Liver (tissue), 9 donors: ENCODE measurements around the gene PDE1C. TPM values are rescaled to one million over a fixed set of nuclear protein-coding genes. Genes with fewer than 3 reads are reported as not detected.

Source experiments
- DNase-seq: peaks from one replicate; pipeline ENCODE4 v3.0.0-alpha.2; 2017; ENCODE audit warnings: low spot score
- H3K27ac ChIP-seq, 2 donors: one replicate each; pipeline ENCODE4 v1.7.0; 2013; ENCODE audit warnings: inconsistent platforms in 2 of 2, low read length in 2 of 2, control low read depth in 1 of 2, low read depth in 1 of 2, mild to moderate bottlenecking in 1 of 2
- H3K27me3 ChIP-seq, 4 donors: one replicate each; pipeline versions ENCODE4 v1.6.1 to v1.7.0; 2013; ENCODE audit warnings: low read length in 3 of 4, inconsistent platforms in 1 of 4, mild to moderate bottlenecking in 1 of 4, moderate library complexity in 1 of 4; ENCODE audit not compliant: control insufficient read depth in 4 of 4, insufficient read depth in 4 of 4
- H3K36me3 ChIP-seq, 4 donors: one replicate each; pipeline versions ENCODE4 v1.6.1 to v1.7.0; 2013; ENCODE audit warnings: low read length in 3 of 4, mild to moderate bottlenecking in 3 of 4, low read depth in 1 of 4, moderate library complexity in 1 of 4; ENCODE audit not compliant: control insufficient read depth in 4 of 4, insufficient read depth in 3 of 4
- H3K4me1 ChIP-seq, 4 donors: one replicate each; pipeline versions ENCODE4 v1.6.1 to v1.7.0; 2013; ENCODE audit warnings: low read length in 3 of 4, mild to moderate bottlenecking in 3 of 4, moderate library complexity in 1 of 4; ENCODE audit not compliant: control insufficient read depth in 4 of 4, insufficient read depth in 4 of 4
- H3K4me3 ChIP-seq, 3 donors: one replicate each; pipeline versions ENCODE4 v1.6.1 to v1.7.0; 2013; ENCODE audit warnings: low read length in 3 of 3, control low read depth in 1 of 3, low read depth in 1 of 3, mild to moderate bottlenecking in 1 of 3
- H3K9ac ChIP-seq, 2 donors: one replicate each; pipeline ENCODE4 v1.7.0; 2013; ENCODE audit warnings: low read length in 2 of 2, mild to moderate bottlenecking in 2 of 2, moderate library complexity in 2 of 2, control low read depth in 1 of 2, low read depth in 1 of 2
- H3K9me3 ChIP-seq, 4 donors: one replicate each; pipeline versions ENCODE4 v1.6.1 to v1.7.0; 2013; ENCODE audit warnings: low read length in 3 of 4; ENCODE audit not compliant: control insufficient read depth in 4 of 4
- EGR1 ChIP-seq, 2 donors: IDR thresholded peaks; 2 replicates each; pipeline ENCODE4 v1.6.1; 2016 to 2018; ENCODE audit warnings: antibody characterized with exemption in 2 of 2, low read depth in 2 of 2
- FOXA1 ChIP-seq: IDR thresholded peaks from 2 replicates; pipeline ENCODE4 v1.6.1; 2016; ENCODE audit warnings: antibody characterized with exemption
- FOXA2 ChIP-seq: IDR thresholded peaks from 2 replicates; pipeline ENCODE4 v1.6.1; 2016; ENCODE audit warnings: antibody characterized with exemption
- GABPA ChIP-seq, 2 donors: IDR thresholded peaks in 1 of 2; conservative IDR thresholded peaks in 1 of 2; 2 replicates each; pipeline ENCODE4 v1.6.1; 2016; ENCODE audit warnings: antibody characterized with exemption in 2 of 2, mild to moderate bottlenecking in 1 of 2, moderate library complexity in 1 of 2
- HNF4A ChIP-seq, 2 donors: conservative IDR thresholded peaks; 2 replicates each; pipeline ENCODE4 v1.6.1; 2016; ENCODE audit warnings: antibody characterized with exemption in 2 of 2, mild to moderate bottlenecking in 2 of 2
- HNF4G ChIP-seq: IDR thresholded peaks from 2 replicates; pipeline ENCODE4 v1.6.1; 2016; ENCODE audit warnings: antibody characterized with exemption
- JUND ChIP-seq, 2 donors: IDR thresholded peaks; 2 replicates each; pipeline ENCODE4 v1.6.1; 2016; ENCODE audit warnings: antibody characterized with exemption in 2 of 2
- NR2F2 ChIP-seq: IDR thresholded peaks from 2 replicates; pipeline ENCODE4 v1.6.1; 2016; ENCODE audit warnings: antibody characterized with exemption
- RAD21 ChIP-seq, 2 donors: IDR thresholded peaks; 2 replicates each; pipeline ENCODE4 v1.6.1; 2016; ENCODE audit warnings: antibody characterized with exemption in 2 of 2, mild to moderate bottlenecking in 2 of 2
- RXRA ChIP-seq, 2 donors: IDR thresholded peaks; 2 replicates each; pipeline ENCODE4 v1.6.1; 2017 to 2018; ENCODE audit warnings: antibody characterized with exemption in 2 of 2, mild to moderate bottlenecking in 1 of 2
- SP1 ChIP-seq: IDR thresholded peaks from 2 replicates; pipeline ENCODE4 v1.6.1; 2018; ENCODE audit warnings: antibody characterized with exemption, mild to moderate bottlenecking
- TAF1 ChIP-seq: conservative IDR thresholded peaks from 2 replicates; pipeline ENCODE4 v1.6.1; 2016; ENCODE audit warnings: antibody characterized with exemption, mild to moderate bottlenecking
- YY1 ChIP-seq: IDR thresholded peaks from 2 replicates; pipeline ENCODE4 v1.6.1; 2016; ENCODE audit warnings: antibody characterized with exemption, mild to moderate bottlenecking
- WGBS: extraction: QIAGEN DNeasy Blood & Tissue Kit; methylation state at CpG from one replicate; pipeline ENCODE4 v1.1.7; 2013; 5-methylcytosine and 5-hydroxymethylcytosine counted together
- polyA plus RNA-seq, 2 donors: library from polyadenylated mRNA; stranded (reverse) in 1 of 2; unstranded in 1 of 2; fragments of 200-250 nt in 1 of 2; fragments of >200 nt in 1 of 2; fragmentation: Nextera tagmentation in 1 of 2; extraction: Ambion mirVana in 1 of 2; gene quantifications; one replicate each; pipeline versions ENCODE4 v1.2.1 to v1.2.3, GENCODE V29; 2013 to 2015
- total RNA-seq, 2 donors: library from RNA; depleted of rRNA; stranded (reverse); fragments of >200 nt; gene quantifications; one replicate each; pipeline ENCODE4 v1.2.3, GENCODE V29; 2014
- TF ChIP-seq, protein P1 (sequence below): IDR thresholded peaks from 2 replicates; pipeline ENCODE4 v1.6.1; 2016; ENCODE audit warnings: antibody characterized with exemption
- TF ChIP-seq, protein P2 (sequence below): fragments of 150-350 bp; IDR thresholded peaks from 2 replicates; pipeline ENCODE4 v1.5.1; 2017; ENCODE audit warnings: improper control_type of control experiment, low read depth, low read length; ENCODE audit not compliant: missing input control
- TF ChIP-seq, protein P3 (sequence below): IDR thresholded peaks from 2 replicates; pipeline ENCODE4 v1.6.1; 2016; ENCODE audit warnings: antibody characterized with exemption
- TF ChIP-seq, protein P4 (sequence below): IDR thresholded peaks from 2 replicates; pipeline ENCODE4 v1.6.1; 2016; ENCODE audit warnings: antibody characterized with exemption
- TF ChIP-seq, protein P5 (sequence below): IDR thresholded peaks from 2 replicates; pipeline ENCODE4 v1.6.1; 2016; ENCODE audit warnings: antibody characterized with exemption, mild to moderate bottlenecking
- donor health status: healthy.
- donor health status: healthy.
- donor health status: healthy.
- donor health status: healthy.
- donor health status: healthy.

The PDE1C gene
- total and polyA plus RNA-seq, 4 donors, result 0.05 to 0.92 (median 0.47) TPM; not detected in 1

DNA sequence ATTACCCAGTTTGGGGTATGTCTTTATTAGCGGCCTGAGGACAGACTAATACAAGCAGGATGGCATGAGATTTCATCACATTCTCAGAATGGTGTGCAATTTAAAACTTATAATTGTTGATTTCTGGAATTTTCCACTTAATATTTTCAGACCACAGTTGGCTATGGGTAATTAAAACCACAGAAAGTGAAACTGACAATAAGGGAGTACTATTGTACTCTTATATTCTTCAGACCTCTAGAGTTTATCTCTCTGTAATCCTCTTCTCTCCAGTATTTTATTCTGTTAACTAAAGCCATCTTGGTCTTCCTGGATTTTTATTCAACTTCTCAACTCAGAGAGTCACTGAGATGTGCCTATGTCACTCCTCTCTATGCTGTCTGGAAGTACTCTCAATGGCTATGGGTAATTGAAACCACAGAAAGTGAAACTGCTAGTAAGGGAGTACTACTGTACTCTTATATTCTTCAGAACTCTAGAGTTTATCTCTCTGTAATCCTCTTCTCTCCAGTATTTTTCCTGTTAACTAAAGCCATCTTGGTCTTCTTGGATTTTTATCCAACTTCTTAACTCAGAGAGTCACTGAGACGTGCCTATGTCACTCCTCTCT, 264.9 kb downstream of the PDE1C start:
- Histone ChIP-seq H3K9me3 (no peaks in the 10 kb centered on the region), H3K4me1 (no peaks in the 10 kb centered on the region), H3K4me3 (no peak overlapping the region), H3K36me3 (no peaks in the 10 kb centered on the region), H3K27me3 (no peaks in the 10 kb centered on the region), H3K27ac (no peak overlapping the region), H3K9ac (no peak overlapping the region)
- DNase-seq, result no peak
- TF ChIP-seq HNF4G (no peak), YY1 (no peak), SP1 (no peak), HNF4A (conservative IDR thresholded peaks at IDR 0.05) (no peak), EGR1 (IDR thresholded peaks at IDR 0.05; ENCODE audit: low read depth in 2 of 2) (no peak), JUND (IDR thresholded peaks at IDR 0.05) (no peak), FOXA1 (no peak), TAF1 (no peak), NR2F2 (no peak), RXRA (IDR thresholded peaks at IDR 0.05) (no peak), GABPA (IDR thresholded peaks at IDR 0.05 in 1 of 2, conservative IDR thresholded peaks at IDR 0.05 in 1 of 2) (no peak), RAD21 (IDR thresholded peaks at IDR 0.05) (no peak), FOXA2 (no peak)
- TF ChIP-seq, protein P1, sequence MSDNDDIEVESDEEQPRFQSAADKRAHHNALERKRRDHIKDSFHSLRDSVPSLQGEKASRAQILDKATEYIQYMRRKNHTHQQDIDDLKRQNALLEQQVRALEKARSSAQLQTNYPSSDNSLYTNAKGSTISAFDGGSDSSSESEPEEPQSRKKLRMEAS, result no peak
- TF ChIP-seq, protein P2, sequence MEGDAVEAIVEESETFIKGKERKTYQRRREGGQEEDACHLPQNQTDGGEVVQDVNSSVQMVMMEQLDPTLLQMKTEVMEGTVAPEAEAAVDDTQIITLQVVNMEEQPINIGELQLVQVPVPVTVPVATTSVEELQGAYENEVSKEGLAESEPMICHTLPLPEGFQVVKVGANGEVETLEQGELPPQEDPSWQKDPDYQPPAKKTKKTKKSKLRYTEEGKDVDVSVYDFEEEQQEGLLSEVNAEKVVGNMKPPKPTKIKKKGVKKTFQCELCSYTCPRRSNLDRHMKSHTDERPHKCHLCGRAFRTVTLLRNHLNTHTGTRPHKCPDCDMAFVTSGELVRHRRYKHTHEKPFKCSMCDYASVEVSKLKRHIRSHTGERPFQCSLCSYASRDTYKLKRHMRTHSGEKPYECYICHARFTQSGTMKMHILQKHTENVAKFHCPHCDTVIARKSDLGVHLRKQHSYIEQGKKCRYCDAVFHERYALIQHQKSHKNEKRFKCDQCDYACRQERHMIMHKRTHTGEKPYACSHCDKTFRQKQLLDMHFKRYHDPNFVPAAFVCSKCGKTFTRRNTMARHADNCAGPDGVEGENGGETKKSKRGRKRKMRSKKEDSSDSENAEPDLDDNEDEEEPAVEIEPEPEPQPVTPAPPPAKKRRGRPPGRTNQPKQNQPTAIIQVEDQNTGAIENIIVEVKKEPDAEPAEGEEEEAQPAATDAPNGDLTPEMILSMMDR, result no peak
- TF ChIP-seq, protein P3, sequence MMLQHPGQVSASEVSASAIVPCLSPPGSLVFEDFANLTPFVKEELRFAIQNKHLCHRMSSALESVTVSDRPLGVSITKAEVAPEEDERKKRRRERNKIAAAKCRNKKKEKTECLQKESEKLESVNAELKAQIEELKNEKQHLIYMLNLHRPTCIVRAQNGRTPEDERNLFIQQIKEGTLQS, result no peak
- TF ChIP-seq, protein P4, sequence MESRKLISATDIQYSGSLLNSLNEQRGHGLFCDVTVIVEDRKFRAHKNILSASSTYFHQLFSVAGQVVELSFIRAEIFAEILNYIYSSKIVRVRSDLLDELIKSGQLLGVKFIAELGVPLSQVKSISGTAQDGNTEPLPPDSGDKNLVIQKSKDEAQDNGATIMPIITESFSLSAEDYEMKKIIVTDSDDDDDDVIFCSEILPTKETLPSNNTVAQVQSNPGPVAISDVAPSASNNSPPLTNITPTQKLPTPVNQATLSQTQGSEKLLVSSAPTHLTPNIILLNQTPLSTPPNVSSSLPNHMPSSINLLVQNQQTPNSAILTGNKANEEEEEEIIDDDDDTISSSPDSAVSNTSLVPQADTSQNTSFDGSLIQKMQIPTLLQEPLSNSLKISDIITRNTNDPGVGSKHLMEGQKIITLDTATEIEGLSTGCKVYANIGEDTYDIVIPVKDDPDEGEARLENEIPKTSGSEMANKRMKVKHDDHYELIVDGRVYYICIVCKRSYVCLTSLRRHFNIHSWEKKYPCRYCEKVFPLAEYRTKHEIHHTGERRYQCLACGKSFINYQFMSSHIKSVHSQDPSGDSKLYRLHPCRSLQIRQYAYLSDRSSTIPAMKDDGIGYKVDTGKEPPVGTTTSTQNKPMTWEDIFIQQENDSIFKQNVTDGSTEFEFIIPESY, result no peak
- TF ChIP-seq, protein P5, sequence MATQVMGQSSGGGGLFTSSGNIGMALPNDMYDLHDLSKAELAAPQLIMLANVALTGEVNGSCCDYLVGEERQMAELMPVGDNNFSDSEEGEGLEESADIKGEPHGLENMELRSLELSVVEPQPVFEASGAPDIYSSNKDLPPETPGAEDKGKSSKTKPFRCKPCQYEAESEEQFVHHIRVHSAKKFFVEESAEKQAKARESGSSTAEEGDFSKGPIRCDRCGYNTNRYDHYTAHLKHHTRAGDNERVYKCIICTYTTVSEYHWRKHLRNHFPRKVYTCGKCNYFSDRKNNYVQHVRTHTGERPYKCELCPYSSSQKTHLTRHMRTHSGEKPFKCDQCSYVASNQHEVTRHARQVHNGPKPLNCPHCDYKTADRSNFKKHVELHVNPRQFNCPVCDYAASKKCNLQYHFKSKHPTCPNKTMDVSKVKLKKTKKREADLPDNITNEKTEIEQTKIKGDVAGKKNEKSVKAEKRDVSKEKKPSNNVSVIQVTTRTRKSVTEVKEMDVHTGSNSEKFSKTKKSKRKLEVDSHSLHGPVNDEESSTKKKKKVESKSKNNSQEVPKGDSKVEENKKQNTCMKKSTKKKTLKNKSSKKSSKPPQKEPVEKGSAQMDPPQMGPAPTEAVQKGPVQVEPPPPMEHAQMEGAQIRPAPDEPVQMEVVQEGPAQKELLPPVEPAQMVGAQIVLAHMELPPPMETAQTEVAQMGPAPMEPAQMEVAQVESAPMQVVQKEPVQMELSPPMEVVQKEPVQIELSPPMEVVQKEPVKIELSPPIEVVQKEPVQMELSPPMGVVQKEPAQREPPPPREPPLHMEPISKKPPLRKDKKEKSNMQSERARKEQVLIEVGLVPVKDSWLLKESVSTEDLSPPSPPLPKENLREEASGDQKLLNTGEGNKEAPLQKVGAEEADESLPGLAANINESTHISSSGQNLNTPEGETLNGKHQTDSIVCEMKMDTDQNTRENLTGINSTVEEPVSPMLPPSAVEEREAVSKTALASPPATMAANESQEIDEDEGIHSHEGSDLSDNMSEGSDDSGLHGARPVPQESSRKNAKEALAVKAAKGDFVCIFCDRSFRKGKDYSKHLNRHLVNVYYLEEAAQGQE, result no peak
- whole genome bisulfite sequencing, result 73% methylated on average over 2 of the region's 2 CpGs
